Non-pigmented ciliary epithelial cell (primary cell): ENCODE measurements around the gene PTPRM.

ENCODE experiments used
- DNase-seq: peaks from one replicate; pipeline ENCODE4 v3.0.0-alpha.2; 2010; ENCODE audit warnings: low read depth

Gene PTPRM

DNA sequence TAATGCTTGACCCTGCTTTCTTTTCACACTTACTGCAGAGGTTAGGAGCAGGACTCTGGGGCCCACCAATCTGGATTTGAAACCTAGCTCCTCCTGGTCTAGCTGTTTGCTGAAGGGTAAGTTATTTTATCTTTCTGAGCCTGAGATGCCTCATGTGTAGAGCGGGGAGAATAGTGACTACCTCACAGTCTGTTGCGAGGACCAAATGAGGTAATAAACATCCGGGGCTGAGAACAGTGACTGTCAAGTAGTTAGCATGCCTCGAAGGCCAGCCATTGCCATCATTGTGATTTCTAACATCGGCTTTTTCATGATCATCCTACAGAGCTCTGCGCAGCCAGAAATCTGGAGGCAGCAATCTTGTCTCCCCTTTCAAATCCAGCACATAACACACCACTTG is 32.9 kb downstream of the PTPRM start:
- DNase-seq = no peak

DNA sequence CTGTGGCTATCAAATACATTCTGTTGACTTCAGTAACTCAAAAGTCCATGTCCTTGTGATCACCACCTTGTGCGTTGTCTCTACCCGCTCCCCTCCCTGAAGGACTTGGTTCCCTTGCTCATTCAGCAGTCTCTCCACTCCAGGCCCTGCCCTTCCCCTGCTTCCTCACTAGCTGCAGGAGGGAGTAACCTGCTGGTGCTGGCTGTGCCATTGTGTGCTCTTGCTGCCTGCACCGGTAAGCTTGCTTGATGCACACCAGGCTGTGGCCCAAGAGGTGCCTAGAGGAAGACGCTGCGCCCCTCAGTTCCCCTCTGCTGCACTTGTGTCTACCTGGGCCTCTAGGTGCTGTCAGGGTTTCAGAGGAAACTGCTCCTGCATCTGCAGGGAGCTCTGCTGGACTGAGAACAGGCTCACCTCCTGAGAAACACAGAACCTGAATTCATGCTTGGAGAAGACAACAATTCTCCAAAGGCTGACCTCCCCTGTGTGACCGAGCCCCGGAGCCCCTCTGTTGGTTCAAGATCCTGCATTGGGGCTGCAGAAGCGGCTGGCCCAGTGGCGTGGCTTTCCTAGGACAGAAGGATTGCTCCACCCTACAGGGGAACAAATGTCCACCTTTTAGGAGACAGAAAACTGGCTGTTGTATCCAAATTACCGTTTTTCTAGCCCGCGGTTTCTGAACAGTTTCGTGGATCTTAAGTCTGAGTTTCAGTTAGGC is 33.6 kb downstream of the PTPRM start:
- DNase-seq = no peak

DNA sequence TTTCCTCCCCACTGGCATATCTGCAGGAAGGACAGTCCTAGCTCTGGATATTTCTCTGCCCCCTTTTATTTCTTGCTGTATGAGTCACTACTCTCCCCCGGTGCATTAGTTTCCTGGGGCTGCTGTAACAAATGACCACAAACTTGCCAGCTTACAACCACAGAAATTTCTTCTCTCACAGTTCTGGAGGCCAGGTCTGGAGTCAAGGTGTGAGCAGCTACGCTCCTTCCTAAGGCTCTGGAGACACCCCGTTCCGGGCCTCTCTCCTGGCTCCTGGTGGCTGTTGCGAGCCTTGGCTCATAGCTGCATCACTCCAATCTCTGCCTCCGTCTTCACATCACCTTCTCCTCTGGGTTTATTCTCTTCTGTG is 34.1 kb downstream of the PTPRM start:
- peak; percentile 78 for DNase-seq

- DNase-seq = no peak
Observed at GRCh38 chr18:7601936-7602335, 34.8 kb downstream of the PTPRM start.

DNA sequence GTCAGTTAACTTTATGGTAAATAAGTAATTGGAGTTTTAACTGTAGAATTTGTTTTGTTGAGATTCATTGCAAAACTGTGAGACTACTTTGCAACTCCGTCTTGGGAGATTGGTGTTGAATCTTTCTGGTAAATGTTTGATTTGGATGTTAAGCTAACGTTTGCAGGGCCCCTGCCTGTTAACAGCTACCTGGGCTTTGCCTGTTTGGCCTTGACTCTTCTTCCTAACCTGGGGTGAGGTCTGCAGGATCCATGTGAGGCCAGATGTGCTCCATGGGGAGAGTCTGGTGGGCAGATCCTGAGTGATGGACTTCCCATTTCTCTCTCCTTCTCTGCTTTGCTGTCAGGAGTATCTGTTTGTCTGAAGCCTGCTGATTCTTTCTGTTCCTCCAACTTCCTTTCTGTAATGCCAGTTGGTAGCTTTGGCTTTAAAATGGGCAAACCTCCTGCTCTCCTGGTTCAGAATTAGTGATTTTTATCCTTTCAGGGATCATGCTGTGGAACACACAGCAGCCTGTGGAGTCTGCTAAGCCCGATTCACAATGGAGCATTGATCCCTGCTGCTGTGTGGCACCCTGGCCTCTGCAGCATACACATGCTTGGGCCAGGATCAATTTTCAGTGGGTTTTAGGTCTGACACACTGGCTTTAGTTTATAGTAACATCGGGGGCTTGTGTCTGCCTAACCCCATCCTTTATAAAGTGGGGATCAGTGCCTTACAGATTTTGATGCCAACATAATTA is 36.3 kb downstream of the PTPRM start:
- DNase-seq = no peak

GRCh38 chr18:7604361-7604760 is 37.2 kb downstream of the PTPRM start:
- DNase-seq = no peak

- DNase-seq = no peak
Observed at GRCh38 chr18:7605705-7606104, 38.6 kb downstream of the PTPRM start.

- DNase-seq = no peak
Observed at GRCh38 chr18:7607540-7608173, 40.5 kb downstream of the PTPRM start.

- DNase-seq = no peak
Observed at GRCh38 chr18:7608174-7608550, 41.0 kb downstream of the PTPRM start.

DNA sequence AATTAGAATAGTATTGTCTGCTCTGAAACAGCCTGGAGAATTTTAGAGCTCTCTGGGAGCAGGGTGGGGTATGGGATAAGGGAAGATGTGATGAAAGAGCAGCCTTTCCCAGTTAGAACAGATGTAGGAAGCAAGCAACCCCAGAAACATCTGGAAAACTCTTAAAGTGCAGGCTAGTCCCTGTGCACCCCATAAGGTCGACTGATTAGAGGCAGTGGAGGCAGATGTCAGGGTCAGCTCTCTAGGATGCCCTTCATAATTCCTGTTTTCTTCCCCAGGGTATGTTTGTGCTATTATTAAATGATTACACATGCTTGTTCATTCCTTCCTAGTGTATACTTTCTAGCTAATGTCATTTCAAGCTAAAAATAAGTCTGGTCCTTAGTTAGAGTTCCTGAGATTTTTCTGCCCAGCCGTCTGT is 41.7 kb downstream of the PTPRM start:
- DNase-seq = no peak

DNA sequence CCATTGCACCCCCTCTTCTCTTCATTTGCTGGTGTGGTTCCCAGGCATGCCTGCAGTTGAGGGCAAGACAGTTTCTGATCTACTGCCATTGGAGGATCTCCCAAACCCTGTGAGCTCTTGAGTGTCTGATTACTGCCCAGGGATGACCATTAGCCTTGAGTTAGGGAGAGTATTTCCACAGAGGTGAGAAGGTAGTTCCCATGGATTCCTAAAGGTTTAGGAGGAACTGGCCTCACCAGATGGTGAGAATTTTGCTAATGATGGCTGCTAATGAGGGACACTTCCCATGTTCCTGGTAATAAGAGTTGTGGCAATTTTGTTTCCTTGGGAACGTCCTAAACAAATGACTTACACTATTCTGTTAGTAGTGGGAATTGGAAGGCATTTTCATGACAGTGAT is 42.5 kb downstream of the PTPRM start:
- DNase-seq = no peak

DNA sequence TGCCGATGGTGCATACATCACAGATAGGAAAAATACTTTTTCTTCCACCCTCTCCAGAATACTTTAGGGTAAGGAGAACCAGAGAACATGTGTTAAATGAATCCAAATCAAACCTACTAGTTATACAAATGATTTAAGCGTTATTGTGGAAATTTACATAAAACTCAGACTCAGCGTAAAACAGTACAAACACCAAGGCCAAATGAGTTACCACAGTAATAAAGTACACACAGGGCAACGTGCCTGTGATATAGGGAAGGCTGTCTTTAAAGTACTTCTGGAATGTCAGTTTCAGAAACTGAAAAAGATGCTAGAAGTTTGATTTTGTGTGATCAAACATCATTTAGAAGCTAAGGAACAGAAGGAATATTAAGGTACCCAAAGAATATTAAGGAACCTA is 46.9 kb downstream of the PTPRM start:
- no peak for DNase-seq

DNA sequence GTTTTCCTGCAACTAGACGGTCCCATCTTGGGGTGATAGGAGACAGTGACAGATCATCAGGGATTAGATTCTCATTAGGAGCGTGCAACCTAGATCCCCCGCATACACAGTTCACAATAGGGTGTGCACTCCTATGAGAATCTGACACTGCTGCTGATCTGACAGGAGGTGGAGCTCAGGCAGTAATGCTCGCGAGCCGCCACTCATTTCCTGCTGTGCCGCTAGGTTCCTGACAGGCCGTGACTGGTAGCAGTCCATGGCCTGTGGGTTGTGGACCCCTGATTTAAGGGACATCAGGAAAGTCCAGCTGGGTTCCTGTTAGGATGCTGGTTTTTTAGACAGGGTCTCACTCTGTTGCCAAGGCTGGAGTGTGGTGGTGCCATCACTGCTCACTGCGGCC is 48.7 kb downstream of the PTPRM start:
- no peak for DNase-seq

- no peak for DNase-seq
Observed at GRCh38 chr18:7616661-7617060, 49.5 kb downstream of the PTPRM start.

DNA sequence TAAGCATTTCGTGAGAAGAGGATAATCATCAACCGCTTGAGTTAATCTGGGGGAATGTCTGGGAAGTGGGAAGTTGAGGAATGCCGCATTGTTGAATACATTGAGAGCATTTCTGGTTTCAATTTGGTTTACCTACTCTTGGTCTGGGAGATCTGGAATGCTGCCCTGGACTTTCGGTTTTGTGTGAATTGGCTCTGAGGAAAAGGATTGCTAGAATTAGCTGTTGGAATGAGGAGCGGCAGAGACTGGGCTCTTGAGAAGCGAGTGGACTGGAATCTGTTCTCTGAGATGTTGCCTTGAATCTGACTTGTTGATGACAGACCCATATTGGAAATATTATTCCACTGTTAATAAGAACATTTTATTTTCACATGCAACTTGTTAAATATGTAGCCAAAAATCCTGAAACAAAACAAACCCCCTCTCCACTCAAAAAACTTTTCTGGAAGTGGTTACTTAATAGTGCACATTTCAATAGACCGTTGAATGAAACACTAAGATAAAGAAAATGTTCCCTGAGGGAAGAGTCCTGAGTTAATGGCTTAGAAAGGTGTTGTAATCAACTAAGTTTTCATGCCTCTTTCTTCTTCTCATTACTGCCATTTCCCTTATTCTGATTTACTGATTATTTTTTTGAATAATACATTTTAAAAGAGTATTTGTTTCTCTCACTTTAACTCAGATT is 50.8 kb downstream of the PTPRM start:
- DNase-seq = no peak

- no peak for DNase-seq
Observed at GRCh38 chr18:7618891-7619442, 51.9 kb downstream of the PTPRM start.

DNA sequence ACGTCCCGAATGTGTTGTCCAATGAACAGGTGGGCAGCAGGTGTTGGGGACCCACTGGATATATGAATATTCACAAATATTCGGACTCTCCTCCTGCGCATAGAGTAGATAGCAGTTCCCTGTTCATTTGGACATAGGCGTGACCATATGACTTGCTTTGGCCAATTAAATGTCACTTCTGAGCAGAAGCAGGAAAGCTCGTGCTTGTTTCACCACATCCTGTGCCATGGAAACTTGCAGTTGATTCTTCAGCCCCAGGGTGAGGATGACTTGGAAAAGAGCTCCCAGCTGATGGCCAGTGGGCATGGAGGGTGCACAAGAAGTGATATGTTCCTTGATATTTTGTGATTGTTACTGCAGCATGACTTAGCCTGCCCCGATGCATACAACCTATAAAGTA is 52.6 kb downstream of the PTPRM start:
- DNase-seq = no peak

DNA sequence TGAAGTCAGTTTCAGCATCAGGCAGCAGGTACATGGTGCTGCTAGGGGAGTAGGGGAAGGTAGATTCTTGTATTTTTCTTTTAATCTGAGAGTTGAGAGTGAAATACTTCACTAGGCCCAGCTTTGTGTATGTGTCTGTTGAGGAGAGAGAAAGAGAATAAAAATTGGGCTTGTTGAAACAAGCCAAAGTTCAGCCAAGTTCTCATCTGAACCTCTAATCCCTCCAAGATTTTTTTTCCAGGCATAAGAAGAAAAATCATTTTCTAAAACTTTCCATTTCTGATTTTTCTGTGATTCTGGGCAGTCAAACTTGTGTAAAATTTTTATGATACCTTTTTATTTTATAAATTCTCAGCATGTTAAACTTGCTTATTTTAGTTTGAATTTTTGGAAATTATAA is 55.6 kb downstream of the PTPRM start:
- DNase-seq = no peak

DNA sequence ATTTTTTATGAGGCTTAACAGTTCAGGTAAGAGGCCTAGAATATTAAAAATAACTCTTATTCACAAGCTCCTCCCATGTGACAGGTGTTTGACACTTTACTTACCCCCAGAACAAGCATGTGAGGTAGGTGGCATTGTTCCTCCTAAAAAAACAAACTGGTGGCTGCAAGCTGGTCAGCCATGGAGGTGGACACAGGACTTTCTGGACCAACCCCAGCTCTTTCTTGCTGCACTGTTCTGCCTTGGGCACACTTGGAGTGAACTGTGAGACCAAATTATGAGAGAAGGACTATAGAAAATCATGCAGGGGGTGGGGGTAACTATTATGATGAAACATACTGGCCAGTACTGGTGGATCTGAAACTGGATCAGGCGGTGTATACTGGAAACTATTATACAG is 56.6 kb downstream of the PTPRM start:
- DNase-seq = no peak

GRCh38 chr18:7624697-7625096 is 57.6 kb downstream of the PTPRM start:
- no peak for DNase-seq

GRCh38 chr18:7626175-7626921 is 59.2 kb downstream of the PTPRM start:
- DNase-seq = no peak

- DNase-seq = peak; percentile 48
Observed at GRCh38 chr18:7626922-7627440, 59.9 kb downstream of the PTPRM start.
